ENCODE results near the gene AP3M1. TPM values are rescaled to one million over a fixed set of nuclear protein-coding genes. Genes with fewer than 3 reads are reported as not detected.

The AP3M1 gene
- total RNA-seq, 1 experiment from 2014 or later = 37.4 TPM

- Histone ChIP-seq H3K27ac (ENCODE audit: insufficient read length, low read depth, low read length) (no peak overlapping the region), H3K27me3 (ENCODE audit: insufficient read depth, low read length) (no peaks in the 10 kb centered on the region), H3T11ph (ENCODE audit: low read length) (no peak overlapping the region), H2AFZ (ENCODE audit: low read length) (no peak overlapping the region), H3K23me2 (ENCODE audit: insufficient read length, low read depth, low read length, poor library complexity, severe bottlenecking) (no peaks in the 10 kb centered on the region), H3K9ac (ENCODE audit: extremely low read depth, insufficient read length, low read length) (no peak overlapping the region), H3K4me2 (ENCODE audit: insufficient read depth, insufficient read length, low read length) (no peak overlapping the region), H3K18ac (ENCODE audit: insufficient read length, low read depth, low read length) (no peak overlapping the region), H3K79me2 (ENCODE audit: insufficient read depth, low read length) (no peaks in the 10 kb centered on the region), H4K91ac (ENCODE audit: insufficient read length, low read depth, low read length) (no peak overlapping the region), H4K20me1 (ENCODE audit: control insufficient read depth, insufficient read depth, insufficient read length) (no peaks in the 10 kb centered on the region), H3K56ac (ENCODE audit: insufficient read length, low read depth, low read length) (no peak overlapping the region), H2BK15ac (ENCODE audit: low read depth, low read length) (no peak overlapping the region), H3K79me1 (ENCODE audit: insufficient read depth, low read depth, low read length, poor library complexity, severe bottlenecking) (no peaks in the 10 kb centered on the region), H2BK120ac (ENCODE audit: low read depth, low read length, poor library complexity, severe bottlenecking) (no peak overlapping the region), H3K14ac (ENCODE audit: insufficient read depth, low read length) (no peak overlapping the region), H2BK20ac (ENCODE audit: low read depth, low read length, poor library complexity, severe bottlenecking) (no peak overlapping the region), H4K5ac (ENCODE audit: insufficient read length, low read depth, low read length) (no peak overlapping the region), H2BK12ac (ENCODE audit: insufficient read length, low read depth, low read length) (no peak overlapping the region), H3K9me3 (ENCODE audit: control insufficient read depth, low read depth, low read length) (no peaks in the 10 kb centered on the region), H2BK5ac (ENCODE audit: insufficient read length, low read length) (no peak overlapping the region), H3K4me1 (ENCODE audit: insufficient read depth, low read length) (no peaks in the 10 kb centered on the region), H4K8ac (replicated peaks; ENCODE audit: insufficient read length, low read depth, low read length) (no peak overlapping the region), H3K23ac (ENCODE audit: insufficient read length, low read depth, low read length) (no peak overlapping the region), H2AK5ac (ENCODE audit: insufficient read length, low read length) (no peak overlapping the region), H3K4ac (ENCODE audit: low read depth, low read length) (no peak overlapping the region)
- no peaks in the 10 kb centered on the region for H3K27me3 Mint-ChIP-seq (ENCODE audit: low read depth)
- H3K4me1 Mint-ChIP-seq = no peaks in the 10 kb centered on the region
- H3K36me3 Mint-ChIP-seq (ENCODE audit: insufficient read depth in 1 of 3, low read depth in 3 of 3) = peaks cover 73 to 93% (median 89%) of the 10 kb centered on the region in 3 experiments; a peak in 6 of 7 replicates
- no peak overlapping the region for H3K27ac Mint-ChIP-seq
- TF ChIP-seq, protein P1, sequence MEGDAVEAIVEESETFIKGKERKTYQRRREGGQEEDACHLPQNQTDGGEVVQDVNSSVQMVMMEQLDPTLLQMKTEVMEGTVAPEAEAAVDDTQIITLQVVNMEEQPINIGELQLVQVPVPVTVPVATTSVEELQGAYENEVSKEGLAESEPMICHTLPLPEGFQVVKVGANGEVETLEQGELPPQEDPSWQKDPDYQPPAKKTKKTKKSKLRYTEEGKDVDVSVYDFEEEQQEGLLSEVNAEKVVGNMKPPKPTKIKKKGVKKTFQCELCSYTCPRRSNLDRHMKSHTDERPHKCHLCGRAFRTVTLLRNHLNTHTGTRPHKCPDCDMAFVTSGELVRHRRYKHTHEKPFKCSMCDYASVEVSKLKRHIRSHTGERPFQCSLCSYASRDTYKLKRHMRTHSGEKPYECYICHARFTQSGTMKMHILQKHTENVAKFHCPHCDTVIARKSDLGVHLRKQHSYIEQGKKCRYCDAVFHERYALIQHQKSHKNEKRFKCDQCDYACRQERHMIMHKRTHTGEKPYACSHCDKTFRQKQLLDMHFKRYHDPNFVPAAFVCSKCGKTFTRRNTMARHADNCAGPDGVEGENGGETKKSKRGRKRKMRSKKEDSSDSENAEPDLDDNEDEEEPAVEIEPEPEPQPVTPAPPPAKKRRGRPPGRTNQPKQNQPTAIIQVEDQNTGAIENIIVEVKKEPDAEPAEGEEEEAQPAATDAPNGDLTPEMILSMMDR (conservative IDR thresholded peaks at IDR 0.05) = no peak
- DNase-seq = no peak
- H3K4me3 Mint-ChIP-seq = no peak overlapping the region
- no CpG with 5 or more reads among the region's 9 CpGs for WGBS (ENCODE audit: extremely low coverage, insufficient read length, low lambda C conversion rate)
- no peaks in the 10 kb centered on the region for H3K9me3 Mint-ChIP-seq
These were observed 52.9 kb downstream of the AP3M1 start for GRCh38 chr10:74097776-74098175.

Measured in H9 (cell line).